A549 treated with AZD2906 at 1 μM for 4 hours (cell line): ENCODE measurements around the gene DUSP18. TPM values are rescaled to one million over a fixed set of nuclear protein-coding genes. Genes with fewer than 3 reads are reported as not detected.

Source experiments
- total RNA-seq: library from RNA; stranded (reverse); fragments of 200-300 nt; extraction: Qiagen RNA extraction; gene quantifications from 5 replicates; pipeline ENCODE4 v1.2.3, GENCODE V29; 2022

Gene DUSP18
- 3.6 to 5.2 TPM (median 4.4 TPM) in 5 replicates for total RNA-seq

DNA sequence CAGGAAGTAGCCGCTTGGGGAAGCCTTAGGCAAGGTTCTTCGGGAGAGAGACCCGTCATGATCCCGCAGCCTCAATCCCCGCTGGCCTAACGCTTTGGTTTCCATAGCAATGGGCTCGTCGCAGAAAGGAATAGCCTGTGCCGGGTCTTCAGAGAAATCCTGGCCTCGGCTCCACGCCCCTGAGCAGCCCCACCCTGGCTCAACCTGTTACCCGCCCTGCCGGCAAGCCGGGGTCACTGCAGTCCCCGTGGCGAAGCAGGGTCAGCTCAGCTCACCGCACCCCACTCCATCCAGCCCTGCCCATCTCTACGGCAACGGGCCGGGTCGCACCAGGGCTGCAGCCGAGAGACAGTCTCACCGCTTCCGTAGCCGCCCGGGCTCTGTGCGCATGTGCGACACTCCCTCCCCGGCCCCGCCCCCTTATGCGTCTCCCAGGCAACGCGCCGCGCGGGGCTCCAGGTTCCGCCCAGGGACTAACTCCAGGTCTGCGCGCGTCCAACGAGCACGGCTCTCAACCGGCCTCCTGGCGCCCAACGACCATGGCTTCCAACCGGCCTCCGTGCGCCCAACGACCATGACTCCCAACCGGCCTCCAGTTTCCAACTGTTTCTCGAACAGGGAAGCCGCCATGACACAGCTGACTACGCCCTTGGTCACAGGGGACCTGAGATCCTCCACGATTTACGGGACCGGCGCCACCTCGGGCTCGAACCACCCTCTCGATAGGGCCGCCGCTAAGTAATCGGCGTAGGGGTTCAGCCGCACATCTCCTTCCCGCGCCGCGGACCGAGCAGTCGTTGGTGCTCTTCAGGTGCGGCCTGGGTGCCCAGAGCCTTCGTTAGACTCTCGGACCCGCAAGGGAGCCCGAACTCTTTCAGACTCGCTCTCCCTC is at the start of gene DUSP18:
DUSP18 (minus strand) TSS at position 382 of the 892 bp plus-strand sequence. CDS start 3,872 bp downstream, outside the sequence.

DNA sequence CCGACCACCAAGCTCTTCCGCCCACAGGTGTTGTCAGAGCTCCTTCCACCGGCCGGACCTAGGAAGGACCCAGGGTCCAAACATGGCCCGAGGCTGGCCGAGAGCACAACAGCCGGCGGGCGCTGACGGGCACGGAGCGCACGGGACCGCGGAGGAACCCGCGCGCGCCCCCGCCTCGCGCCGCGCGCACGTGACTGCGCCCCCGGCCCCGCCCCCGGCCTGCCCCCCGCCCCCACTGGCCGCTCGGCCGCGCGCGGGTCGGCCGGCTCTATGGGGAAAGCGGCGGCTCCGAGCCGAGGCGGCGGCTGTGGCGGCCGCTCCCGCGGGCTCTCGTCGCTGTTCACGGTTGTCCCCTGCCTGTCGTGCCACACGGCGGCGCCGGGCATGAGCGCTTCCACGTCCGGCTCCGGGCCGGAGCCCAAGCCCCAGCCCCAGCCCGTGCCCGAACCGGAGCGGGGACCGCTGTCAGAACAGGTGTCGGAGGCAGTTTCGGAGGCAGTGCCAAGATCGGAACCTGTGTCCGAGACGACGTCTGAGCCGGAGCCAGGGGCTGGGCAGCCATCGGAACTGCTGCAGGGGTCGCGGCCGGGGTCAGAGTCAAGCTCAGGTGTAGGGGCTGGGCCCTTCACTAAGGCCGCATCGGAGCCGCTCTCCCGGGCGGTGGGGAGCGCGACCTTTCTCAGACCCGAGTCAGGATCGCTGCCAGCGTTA is 27.1 kb upstream of the DUSP18 start, which contains the start of gene OSBP2:
OSBP2 (plus strand) TSS at position 235 of the 711 bp plus-strand sequence; CDS start at position 271, 36 bp downstream.

GRCh38 chr22:30635273-30636225 is 32.1 kb downstream of the DUSP18 start, which contains the start of gene SLC35E4:
Gene SLC35E4, plus strand, starts transcription at chr22:30635781. Its CDS starts 670 bp downstream, at chr22:30636451.

Other genes with a start within 250 kb of the DUSP18 start
- 65.6 to 72.5 TPM (median 68.0 TPM) in 5 replicates for gene MTFP1, start 242.1 kb downstream of the DUSP18 start, total RNA-seq
- not detected in 5 replicates for gene SEC14L3, start 195.9 kb downstream of the DUSP18 start, total RNA-seq
- 4.4 to 5.8 TPM (median 4.9 TPM) in 5 replicates for gene SEC14L4, start 162.2 kb downstream of the DUSP18 start, total RNA-seq
- gene SEC14L6, start 121.1 kb downstream of the DUSP18 start, total RNA-seq, result not detected in 5 replicates
- gene GAL3ST1, start 93.2 kb downstream of the DUSP18 start, total RNA-seq, result 7.8 to 12.2 TPM (median 10.9 TPM) in 5 replicates
- 100 to 116 TPM (median 108 TPM) in 5 replicates for gene PES1, start 76.0 kb downstream of the DUSP18 start, total RNA-seq
- gene TCN2, start 60.7 kb downstream of the DUSP18 start, total RNA-seq, result 4.7 to 5.5 TPM (median 5.1 TPM) in 5 replicates
- 4.9 to 7.0 TPM (median 6.4 TPM) in 5 replicates for gene SLC35E4, start 32.1 kb downstream of the DUSP18 start, total RNA-seq
- gene OSBP2, start 27.0 kb upstream of the DUSP18 start, total RNA-seq, result 7.6 to 9.5 TPM (median 8.4 TPM) in 5 replicates